Epithelial cell of esophagus (primary cell): Measurements from ENCODE around the gene HIPK2.
A peak's percentile ranks its signal among the peaks of the same experiment; 100 is the strongest.

Experiments used
- DNase-seq: peaks from one replicate; pipeline ENCODE4 v3.0.0; 2010; ENCODE audit warnings: low read depth
- H3K4me3 ChIP-seq: 2 replicates; pipeline ENCODE4 v1.5.1; 2011; ENCODE audit warnings: mild to moderate bottlenecking, low read length, control low read depth
- CTCF ChIP-seq: IDR thresholded peaks from 2 replicates; pipeline ENCODE4 v1.5.1; 2011; ENCODE audit warnings: low read depth, mild to moderate bottlenecking, low read length, control low read depth, inconsistent platforms; ENCODE audit not compliant: insufficient read depth; ENCODE audit errors: missing control alignments

The HIPK2 gene

GRCh38 chr7:139807009-139807408 lies 29.2 kb upstream of the HIPK2 start:
- no peak for DNase-seq
- H3K4me3 ChIP-seq = no peak overlapping the region
- no peak for TF ChIP-seq CTCF

DNA sequence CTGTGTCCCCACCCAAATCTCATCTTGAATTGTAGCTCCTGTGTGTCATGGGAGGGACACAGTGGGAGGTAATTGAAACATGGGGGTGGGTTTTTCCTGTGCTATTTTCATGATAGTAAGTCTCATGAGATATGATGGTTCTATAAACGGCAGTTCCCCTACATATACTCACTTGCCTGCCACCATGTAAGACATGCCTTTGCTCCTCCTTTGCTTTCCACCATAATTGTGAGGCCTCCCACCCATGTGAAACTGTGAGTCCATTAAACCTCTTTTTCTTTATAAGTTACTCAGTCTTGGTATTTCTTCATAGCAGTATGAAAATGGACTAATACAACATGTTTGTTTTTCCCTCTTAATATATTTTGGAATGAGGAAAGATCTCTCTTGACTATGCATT lies 26.8 kb upstream of the HIPK2 start:
- no peak overlapping the region for H3K4me3 ChIP-seq
- no peak for TF ChIP-seq CTCF
- DNase-seq = no peak

DNA sequence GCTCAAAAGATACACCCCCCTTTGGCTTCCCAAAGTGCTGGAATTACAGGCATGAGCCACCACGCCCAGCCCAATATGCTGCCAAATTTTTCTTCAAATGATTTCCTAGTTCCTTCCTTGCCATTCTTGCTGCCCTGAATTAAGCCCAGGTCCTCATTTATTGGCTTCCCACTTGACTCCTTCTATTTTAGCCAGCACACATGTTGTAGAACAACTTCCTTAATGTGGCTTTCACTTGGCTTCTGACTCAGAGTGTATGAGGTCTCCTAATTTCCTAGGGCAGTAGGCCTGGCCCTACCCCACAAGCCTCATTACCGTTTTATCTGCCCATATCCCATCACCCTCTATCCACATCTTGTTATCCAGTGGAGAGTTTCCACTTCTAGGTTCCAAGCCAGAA lies 21.8 kb upstream of the HIPK2 start:
- peak; percentile 20 for DNase-seq
- no peak for TF ChIP-seq CTCF
- no peak overlapping the region for H3K4me3 ChIP-seq

DNA sequence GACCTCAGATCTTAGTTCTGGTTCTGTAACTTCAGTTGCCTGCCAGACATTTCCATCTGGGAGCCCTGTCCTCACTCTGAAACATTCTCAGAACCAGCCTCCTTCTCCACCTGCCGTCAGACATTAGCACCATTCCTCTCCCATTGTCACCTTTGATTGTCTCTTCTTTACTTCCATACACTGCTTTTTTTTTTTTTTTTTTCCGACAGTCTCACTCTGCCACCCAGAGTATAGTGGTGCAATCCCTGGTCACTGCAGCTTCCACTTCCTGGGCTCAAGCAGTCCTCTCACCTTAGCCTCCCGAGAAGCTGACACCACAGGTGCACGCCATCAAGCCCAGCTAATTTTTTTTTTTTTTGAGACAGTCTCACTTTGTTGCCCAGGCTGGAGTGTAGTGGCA lies 21.1 kb upstream of the HIPK2 start:
- H3K4me3 ChIP-seq = no peak overlapping the region
- no peak for TF ChIP-seq CTCF
- no peak for DNase-seq

DNA sequence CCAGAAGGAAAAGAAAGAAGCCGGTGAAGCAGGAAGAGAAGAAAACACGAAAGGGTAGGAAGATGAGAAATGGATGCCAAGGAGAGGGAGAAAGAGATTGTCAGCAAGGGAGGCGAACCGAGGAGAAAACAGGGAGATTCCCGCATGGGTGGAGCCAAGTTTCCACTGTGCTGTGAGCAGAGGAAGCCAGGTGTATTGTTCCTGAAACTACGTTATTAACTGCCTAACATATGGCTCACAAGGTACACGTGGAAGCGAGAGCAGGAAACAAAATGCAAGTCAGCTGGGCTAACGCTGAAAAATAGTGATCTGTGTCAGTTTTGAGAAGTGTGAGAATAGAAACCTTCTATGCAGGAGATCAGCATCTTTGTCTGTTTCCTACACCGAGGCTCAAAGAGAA lies 20.4 kb upstream of the HIPK2 start:
- peak; percentile 75 for DNase-seq

GRCh38 chr7:139797607-139798006 lies 19.8 kb upstream of the HIPK2 start:
- TF ChIP-seq CTCF = no peak
- H3K4me3 ChIP-seq = no peak overlapping the region
- DNase-seq = no peak

More for the DNA sequence above, 20.4 kb upstream of the HIPK2 start:
- no peak overlapping the region for H3K4me3 ChIP-seq
- TF ChIP-seq CTCF = no peak

DNA sequence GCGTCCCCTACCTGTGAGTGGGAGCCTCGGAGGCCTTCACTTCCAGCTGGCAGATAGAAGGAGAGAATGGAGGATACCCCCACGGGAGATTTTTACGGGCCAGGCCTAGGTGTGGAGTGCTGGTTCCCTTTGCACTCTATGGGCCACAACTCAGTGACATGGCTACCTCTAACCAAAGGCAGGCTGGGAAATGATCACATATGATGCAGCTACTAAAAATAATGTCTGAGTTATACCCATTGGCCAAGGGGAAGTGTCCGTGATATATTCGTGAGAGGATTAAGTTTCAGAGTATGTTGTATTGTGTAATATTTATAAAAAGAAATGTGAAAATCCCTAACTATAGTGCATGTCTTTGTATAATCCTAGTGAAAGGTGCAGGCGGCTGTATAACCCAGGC lies 13.5 kb upstream of the HIPK2 start:
- DNase-seq = no peak
- no peak for TF ChIP-seq CTCF
- H3K4me3 ChIP-seq = no peak overlapping the region
